Astrocyte (in vitro differentiated cells and primary cell): ENCODE measurements around the gene SLC37A4. TPM values are rescaled to one million over a fixed set of nuclear protein-coding genes. Genes with fewer than 3 reads are reported as not detected.
A peak's percentile ranks its signal among the peaks of the same experiment; 100 is the strongest.
"Not testable (repeated sequence)": the region's sequence is repeated elsewhere in the genome, so short reads cannot be mapped to it uniquely, and the experiment has no call there.

Source experiments
- DNase-seq: peaks from one replicate; pipeline ENCODE4 v3.0.0-alpha.2; 2010; ENCODE audit warnings: low read depth
- FAIRE-seq: peaks from 2 replicates; lab custom pipeline; 2011; peaks lifted over from hg19 to GRCh38; lab: Jason Lieb, UNC
- H2AFZ ChIP-seq: 2 replicates; pipeline ENCODE4 v1.6.0; 2012; ENCODE audit warnings: low read depth, low read length, inconsistent platforms
- H3K27ac ChIP-seq: 2 replicates; pipeline ENCODE4 v1.5.1; 2011; ENCODE audit warnings: low read depth, low read length, inconsistent platforms
- H3K27me3 ChIP-seq: 2 replicates; pipeline ENCODE4 v1.6.0; 2011; ENCODE audit warnings: low read length, inconsistent platforms; ENCODE audit not compliant: insufficient read depth
- H3K36me3 ChIP-seq: 2 replicates; pipeline ENCODE4 v1.5.1; 2011; ENCODE audit warnings: low read length, inconsistent platforms; ENCODE audit not compliant: insufficient read depth
- H3K4me1 ChIP-seq: 2 replicates; pipeline ENCODE4 v1.5.1; 2011; ENCODE audit warnings: low read length, inconsistent platforms; ENCODE audit not compliant: insufficient read depth
- H3K4me2 ChIP-seq: 2 replicates; pipeline ENCODE4 v1.6.0; 2012; ENCODE audit warnings: low read length, inconsistent platforms
- H3K4me3 ChIP-seq: 2 replicates; pipeline ENCODE4 v1.5.1; 2011; ENCODE audit warnings: low read depth, mild to moderate bottlenecking, low read length, inconsistent platforms; ENCODE audit not compliant: insufficient read depth
- H3K79me2 ChIP-seq: 2 replicates; pipeline ENCODE4 v1.6.0; 2012; ENCODE audit warnings: mild to moderate bottlenecking, low read length, inconsistent platforms; ENCODE audit not compliant: insufficient read depth
- H3K9ac ChIP-seq: 2 replicates; pipeline ENCODE4 v1.6.0; 2012; ENCODE audit warnings: mild to moderate bottlenecking, low read length, inconsistent platforms
- H3K9me3 ChIP-seq: 2 replicates; pipeline ENCODE4 v1.5.1; 2012; ENCODE audit warnings: low read depth, mild to moderate bottlenecking, low read length, inconsistent platforms; ENCODE audit not compliant: insufficient read depth
- H4K20me1 ChIP-seq: 2 replicates; pipeline ENCODE4 v1.6.0; 2012; ENCODE audit warnings: low read length, inconsistent platforms; ENCODE audit not compliant: insufficient read depth
- H3K27ac Mint-ChIP-seq: one replicate; pipeline ENCODE4 v1.8.0; 2021; ENCODE audit warnings: mild to moderate bottlenecking, mixed read lengths; ENCODE audit not compliant: unreplicated experiment
- H3K27me3 Mint-ChIP-seq: one replicate; pipeline ENCODE4 v1.8.0; 2021; ENCODE audit warnings: low read depth, mixed read lengths; ENCODE audit not compliant: unreplicated experiment
- H3K36me3 Mint-ChIP-seq: one replicate; pipeline ENCODE4 v1.8.0; 2021; ENCODE audit warnings: low read depth, mixed read lengths; ENCODE audit not compliant: unreplicated experiment
- H3K4me1 Mint-ChIP-seq: one replicate; pipeline ENCODE4 v1.8.0; 2021; ENCODE audit warnings: low read depth, mixed read lengths; ENCODE audit not compliant: unreplicated experiment
- H3K4me3 Mint-ChIP-seq: one replicate; pipeline ENCODE4 v1.8.0; 2021; ENCODE audit warnings: mild to moderate bottlenecking, moderate library complexity, mixed read lengths; ENCODE audit not compliant: unreplicated experiment
- H3K9me3 Mint-ChIP-seq: one replicate; pipeline ENCODE4 v1.8.0; 2021; ENCODE audit warnings: mild to moderate bottlenecking, mixed read lengths; ENCODE audit not compliant: unreplicated experiment
- EZH2 ChIP-seq: IDR thresholded peaks from 2 replicates; pipeline ENCODE4 v1.6.1; 2012; ENCODE audit warnings: mild to moderate bottlenecking, low read length, inconsistent platforms; ENCODE audit not compliant: insufficient read depth
- total RNA-seq: library from RNA; stranded (reverse); gene quantifications from 2 replicates; pipeline ENCODE4 v1.2.1, GENCODE V29; 2021
- TF ChIP-seq, protein P1 (sequence below): IDR thresholded peaks from 2 replicates; pipeline ENCODE4 v1.5.1; 2011; ENCODE audit warnings: low read depth, mild to moderate bottlenecking, inconsistent platforms, low read length, moderate library complexity; ENCODE audit not compliant: insufficient read depth

The SLC37A4 gene
- total RNA-seq, 1 donor from 2014 or later = 8.7 TPM

DNA sequence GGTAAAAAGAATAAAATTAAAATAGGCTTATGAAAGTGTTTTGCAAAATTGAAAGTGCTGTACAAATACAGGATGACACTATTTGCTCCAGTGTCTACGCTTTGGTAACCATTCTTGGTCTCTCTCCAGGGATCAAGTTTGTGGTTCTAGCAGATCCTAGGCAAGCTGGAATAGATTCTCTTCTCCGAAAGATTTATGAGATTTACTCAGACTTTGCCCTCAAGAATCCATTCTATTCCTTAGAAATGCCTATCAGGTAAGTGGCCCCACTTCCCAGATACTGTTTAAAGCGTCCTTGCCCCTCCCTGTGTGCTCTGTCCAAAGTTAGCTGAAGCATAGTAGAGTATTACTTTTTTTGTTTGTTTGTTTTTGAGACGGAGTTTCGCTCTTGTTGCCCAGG is 9.0 kb downstream of the SLC37A4 start:
- peaks cover 16% of the 10 kb centered on the region for H3K4me1 Mint-ChIP-seq
- Histone ChIP-seq H3K27ac (no peak overlapping the region), H3K4me3 (no peak overlapping the region), H3K36me3 (peaks cover 15% of the 10 kb centered on the region), H3K9me3 (no peaks in the 10 kb centered on the region), H3K4me1 (peaks cover 11% of the 10 kb centered on the region), H3K4me2 (no peak overlapping the region), H3K9ac (no peak overlapping the region), H3K27me3 (no peaks in the 10 kb centered on the region), H4K20me1 (peaks cover 67% of the 10 kb centered on the region), H3K79me2 (peaks cover 56% of the 10 kb centered on the region), H2AFZ (no peak overlapping the region)
- no peaks in the 10 kb centered on the region for H3K9me3 Mint-ChIP-seq
- no peaks in the 10 kb centered on the region for H3K27me3 Mint-ChIP-seq
- DNase-seq = no peak
- no peak for FAIRE-seq
- H3K36me3 Mint-ChIP-seq = peaks cover 20% of the 10 kb centered on the region
- peak overlapping the region; percentile 45 for H3K4me3 Mint-ChIP-seq
- TF ChIP-seq, protein P1, sequence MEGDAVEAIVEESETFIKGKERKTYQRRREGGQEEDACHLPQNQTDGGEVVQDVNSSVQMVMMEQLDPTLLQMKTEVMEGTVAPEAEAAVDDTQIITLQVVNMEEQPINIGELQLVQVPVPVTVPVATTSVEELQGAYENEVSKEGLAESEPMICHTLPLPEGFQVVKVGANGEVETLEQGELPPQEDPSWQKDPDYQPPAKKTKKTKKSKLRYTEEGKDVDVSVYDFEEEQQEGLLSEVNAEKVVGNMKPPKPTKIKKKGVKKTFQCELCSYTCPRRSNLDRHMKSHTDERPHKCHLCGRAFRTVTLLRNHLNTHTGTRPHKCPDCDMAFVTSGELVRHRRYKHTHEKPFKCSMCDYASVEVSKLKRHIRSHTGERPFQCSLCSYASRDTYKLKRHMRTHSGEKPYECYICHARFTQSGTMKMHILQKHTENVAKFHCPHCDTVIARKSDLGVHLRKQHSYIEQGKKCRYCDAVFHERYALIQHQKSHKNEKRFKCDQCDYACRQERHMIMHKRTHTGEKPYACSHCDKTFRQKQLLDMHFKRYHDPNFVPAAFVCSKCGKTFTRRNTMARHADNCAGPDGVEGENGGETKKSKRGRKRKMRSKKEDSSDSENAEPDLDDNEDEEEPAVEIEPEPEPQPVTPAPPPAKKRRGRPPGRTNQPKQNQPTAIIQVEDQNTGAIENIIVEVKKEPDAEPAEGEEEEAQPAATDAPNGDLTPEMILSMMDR = no peak
- TF ChIP-seq EZH2 = no peak
- H3K27ac Mint-ChIP-seq = no peak overlapping the region

DNA sequence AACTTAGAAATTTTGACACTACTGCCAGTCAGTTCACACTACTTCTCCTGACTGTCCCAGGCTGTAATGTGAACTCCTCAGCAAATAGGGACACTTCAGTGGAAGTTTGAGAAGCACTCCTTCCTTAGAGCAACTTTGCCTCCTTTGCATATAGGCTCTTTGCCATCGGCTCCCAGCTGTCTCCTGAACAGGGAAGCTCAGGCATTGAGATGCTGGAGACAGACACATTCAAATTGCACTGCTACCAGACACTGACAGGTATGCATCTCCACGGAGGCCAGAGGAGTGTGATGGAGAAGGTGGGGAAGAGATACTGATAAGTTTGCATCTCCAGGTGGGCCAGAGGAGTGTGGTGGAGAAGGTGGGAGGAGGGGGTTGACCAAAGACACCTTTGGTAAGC is 10.7 kb downstream of the SLC37A4 start:
- Histone ChIP-seq H2AFZ (no peak overlapping the region), H3K27ac (no peak overlapping the region), H3K4me1 (peaks cover 19% of the 10 kb centered on the region), H3K79me2 (peaks cover 72% of the 10 kb centered on the region), H3K27me3 (no peaks in the 10 kb centered on the region), H3K36me3 (peaks cover 28% of the 10 kb centered on the region), H3K4me3 (peak overlapping the region; percentile 20), H4K20me1 (peaks cover 76% of the 10 kb centered on the region), H3K9ac (peak overlapping the region; percentile 95), H3K4me2 (peak overlapping the region; percentile 86), H3K9me3 (no peaks in the 10 kb centered on the region)
- H3K36me3 Mint-ChIP-seq = peaks cover 16% of the 10 kb centered on the region
- H3K27me3 Mint-ChIP-seq = no peaks in the 10 kb centered on the region
- TF ChIP-seq, protein P1 = no peak
- no peak for TF ChIP-seq EZH2
- DNase-seq (no peak), FAIRE-seq (no peak)
- peak overlapping the region; percentile 99 for H3K4me3 Mint-ChIP-seq
- H3K9me3 Mint-ChIP-seq = no peaks in the 10 kb centered on the region
- peaks cover 29% of the 10 kb centered on the region for H3K4me1 Mint-ChIP-seq
- H3K27ac Mint-ChIP-seq = peak overlapping the region; percentile 86

DNA sequence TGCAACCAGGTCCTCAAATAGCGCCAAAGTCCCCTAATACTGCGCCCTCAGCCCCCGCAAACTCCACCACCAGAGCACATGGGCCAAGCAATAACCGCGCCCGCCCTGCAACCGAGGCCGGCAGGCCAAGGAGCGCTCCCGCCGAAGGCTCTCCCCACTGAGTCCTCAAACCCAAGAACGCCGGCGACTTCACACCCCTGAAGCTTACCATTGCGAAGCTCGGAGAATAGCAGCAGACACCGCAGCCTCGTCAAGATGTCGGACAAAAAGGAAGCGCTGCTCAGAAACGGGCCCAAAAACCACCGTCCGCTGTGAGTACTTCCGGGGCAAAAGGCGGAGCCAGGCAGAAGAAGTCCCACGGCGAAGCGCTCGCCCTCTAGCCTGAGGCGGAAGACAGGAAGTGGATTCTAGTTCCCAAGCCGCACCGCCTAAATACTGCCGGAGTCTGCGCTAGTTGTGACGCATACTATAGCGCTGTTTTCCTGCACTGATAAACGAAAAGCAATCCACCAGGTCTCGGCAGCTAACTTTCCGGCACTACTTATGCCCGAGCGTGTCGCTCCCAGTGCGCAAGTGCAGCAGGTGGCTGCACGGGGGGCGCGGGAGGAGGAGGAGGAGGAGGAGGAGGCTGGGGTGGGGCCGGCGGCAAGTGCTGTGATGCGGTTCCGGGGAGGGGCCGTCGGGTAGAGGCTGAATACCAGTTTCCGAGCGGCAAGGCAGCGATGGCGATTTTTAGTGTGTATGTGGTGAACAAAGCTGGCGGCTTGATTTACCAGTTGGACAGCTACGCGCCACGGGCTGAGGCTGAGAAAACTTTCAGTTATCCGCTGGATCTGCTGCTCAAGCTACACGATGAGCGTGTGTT is 12.4 kb downstream of the SLC37A4 start, which contains the start of the genes RPS25 and TRAPPC4:
Gene RPS25 (minus strand): TSS at position 270 of the 865 bp plus-strand sequence. CDS start 59 bp downstream, at position 211.
Gene TRAPPC4 (plus strand): TSS at position 693 of the 865 bp plus-strand sequence. CDS start 30 bp downstream, at position 723.
- Histone ChIP-seq H3K4me3 (peak within 1 kb of the TSS; percentile 90), H3K36me3 (peaks cover 37% of the 10 kb centered on the region), H3K9ac (peak within 1 kb of the TSS; percentile 95), H4K20me1 (peaks cover 76% of the 10 kb centered on the region), H3K27me3 (no peaks in the 10 kb centered on the region), H3K4me2 (peak within 1 kb of the TSS; percentile 86), H3K79me2 (peaks cover 78% of the 10 kb centered on the region), H3K9me3 (no peaks in the 10 kb centered on the region), H2AFZ (peak within 1 kb of the TSS; percentile 96), H3K27ac (peak within 1 kb of the TSS; percentile 73), H3K4me1 (peaks cover 19% of the 10 kb centered on the region)
- FAIRE-seq (no peak), DNase-seq (peak; percentile 93)
- Mint-ChIP-seq H3K4me1 (peaks cover 23% of the 10 kb centered on the region), H3K9me3 (no peaks in the 10 kb centered on the region), H3K27ac (peak within 1 kb of the TSS; percentile 86), H3K4me3 (peak within 1 kb of the TSS; percentile 99), H3K27me3 (no peaks in the 10 kb centered on the region), H3K36me3 (peaks cover 16% of the 10 kb centered on the region)
- TF ChIP-seq, protein P1 = no peak
- TF ChIP-seq EZH2 = no peak

GRCh38 chr11:119017377-119017776 is 13.3 kb downstream of the SLC37A4 start:
- Histone ChIP-seq H3K27ac (peak overlapping the region; percentile 73), H3K79me2 (peaks cover 74% of the 10 kb centered on the region), H4K20me1 (peaks cover 72% of the 10 kb centered on the region), H3K36me3 (peaks cover 38% of the 10 kb centered on the region), H3K4me1 (peaks cover 19% of the 10 kb centered on the region), H3K4me2 (peak overlapping the region; percentile 86), H3K4me3 (peak overlapping the region; percentile 90), H3K9ac (peak overlapping the region; percentile 95)
- H3K27me3 ChIP-seq, FAIRE-seq, H3K9me3 Mint-ChIP-seq, H3K27me3 Mint-ChIP-seq, H3K9me3 ChIP-seq, DNase-seq, H2AFZ ChIP-seq: not testable (repeated sequence)
- peaks cover 23% of the 10 kb centered on the region for H3K4me1 Mint-ChIP-seq
- peak overlapping the region; percentile 99 for H3K4me3 Mint-ChIP-seq
- peaks cover 14% of the 10 kb centered on the region for H3K36me3 Mint-ChIP-seq
- H3K27ac Mint-ChIP-seq = peak overlapping the region; percentile 86
